MM.1S (cell line): Measurements from ENCODE around the gene DIP2B.

ENCODE experiments used
- DNase-seq: peaks from one replicate; pipeline ENCODE4 v3.0.0-alpha.2; 2015
- H2AFZ ChIP-seq: fragments of 300-600 bp; sonication (generic); 2 replicates; pipeline ENCODE4 v1.6.0; 2016; ENCODE audit warnings: antibody characterized with exemption, low read length
- H3F3A ChIP-seq: fragments of 300-600 bp; sonication (generic); 2 replicates; pipeline ENCODE4 v1.6.1; 2016; ENCODE audit warnings: mild to moderate bottlenecking, antibody characterized with exemption, low read length, moderate library complexity, mixed read lengths; ENCODE audit not compliant: insufficient read depth
- H3K27ac ChIP-seq: fragments of 300-600 bp; sonication (generic); 2 replicates; pipeline ENCODE4 v1.5.1; 2016; ENCODE audit warnings: mild to moderate bottlenecking, low read length
- H3K27me3 ChIP-seq: fragments of 300-600 bp; sonication (generic); replicated peaks from 2 replicates; pipeline ENCODE4 v1.6.0; 2016; ENCODE audit warnings: low read length; ENCODE audit not compliant: insufficient read depth
- H3K36me3 ChIP-seq: fragments of 300-600 bp; sonication (generic); replicated peaks from 2 replicates; pipeline ENCODE4 v1.6.1; 2016; ENCODE audit warnings: mild to moderate bottlenecking, low read length, mixed read lengths; ENCODE audit not compliant: insufficient read depth
- H3K4me1 ChIP-seq: fragments of 300-600 bp; sonication (generic); 2 replicates; pipeline ENCODE4 v1.6.1; 2016; ENCODE audit warnings: low read length, mixed read lengths
- H3K4me2 ChIP-seq: fragments of 300-600 bp; sonication (generic); 2 replicates; pipeline ENCODE4 v1.6.0; 2016; ENCODE audit warnings: low read depth, low read length
- H3K4me3 ChIP-seq: fragments of 300-600 bp; sonication (generic); 2 replicates; pipeline ENCODE4 v1.5.1; 2016; ENCODE audit warnings: low read length, mixed read lengths
- H3K79me2 ChIP-seq: fragments of 300-600 bp; sonication (generic); 2 replicates; pipeline ENCODE4 v1.6.1; 2016; ENCODE audit warnings: mixed run types, low read length, mixed read lengths
- H3K9ac ChIP-seq: fragments of 300-600 bp; sonication (generic); 2 replicates; pipeline ENCODE4 v1.6.1; 2016; ENCODE audit warnings: low read length, mixed read lengths
- H3K9me2 ChIP-seq: fragments of 300-600 bp; sonication (generic); replicated peaks from 2 replicates; pipeline ENCODE4 v1.6.1; 2016; ENCODE audit warnings: mild to moderate bottlenecking, low read length, mixed read lengths; ENCODE audit not compliant: insufficient read depth
- H3K9me3 ChIP-seq: fragments of 300-600 bp; sonication (generic); replicated peaks from 2 replicates; pipeline ENCODE4 v1.6.1; 2016; ENCODE audit warnings: mild to moderate bottlenecking, low read length, mixed read lengths; ENCODE audit not compliant: insufficient read depth
- H4K20me1 ChIP-seq: fragments of 300-600 bp; sonication (generic); 2 replicates; pipeline ENCODE4 v1.6.1; 2016; ENCODE audit warnings: mild to moderate bottlenecking, low read length, moderate library complexity, mixed read lengths; ENCODE audit not compliant: insufficient read depth
- CTCF ChIP-seq: fragments of 300-600 bp; sonication (generic); IDR thresholded peaks from 2 replicates; pipeline ENCODE4 v1.5.1; 2016; ENCODE audit warnings: antibody characterized with exemption, low read length, mixed read lengths
- EZH2 ChIP-seq: fragments of 300-600 bp; sonication (generic); optimal IDR thresholded peaks from 2 replicates; pipeline ENCODE3; 2017; ENCODE audit warnings: low read depth, mild to moderate bottlenecking, antibody characterized with exemption, low read length, mixed read lengths
- EZH2phosphoT487 ChIP-seq: fragments of 300-600 bp; sonication (generic); IDR thresholded peaks from 2 replicates; pipeline ENCODE4 v1.6.1; 2018; ENCODE audit warnings: antibody characterized with exemption, low read length

The DIP2B gene

DNA sequence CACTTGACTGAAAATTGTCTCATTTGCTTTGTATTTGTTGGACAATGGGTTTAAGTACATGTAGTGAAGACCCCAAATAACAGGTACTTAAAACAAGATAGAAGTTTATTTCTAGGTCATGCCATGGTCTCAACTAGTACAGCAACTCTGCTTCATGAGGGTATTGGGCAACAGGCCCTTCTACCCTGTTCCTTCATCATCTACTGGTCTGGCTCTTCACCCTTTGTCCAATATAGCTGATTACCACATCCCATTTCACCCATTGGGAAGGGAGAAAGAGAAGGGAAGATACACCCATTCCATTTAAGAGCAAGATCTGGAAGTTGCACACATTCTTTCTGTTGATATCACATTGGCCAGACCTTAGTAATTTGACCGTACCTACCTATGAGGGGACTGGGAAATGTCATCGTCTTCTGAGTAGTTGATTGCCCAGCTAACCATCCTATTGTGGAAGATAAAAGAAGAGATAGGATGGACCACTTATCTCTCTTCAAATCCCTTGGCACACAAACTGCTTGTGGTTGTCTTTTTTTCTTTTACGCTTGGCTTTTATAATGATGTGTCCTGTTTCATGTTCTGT is 104.6 kb downstream of the DIP2B start:
- Histone ChIP-seq H3F3A (no peaks in the 10 kb centered on the region), H3K9me3 (no peaks in the 10 kb centered on the region), H3K4me3 (no peak overlapping the region), H4K20me1 (no peaks in the 10 kb centered on the region), H3K9me2 (no peaks in the 10 kb centered on the region), H3K9ac (no peak overlapping the region), H3K79me2 (no peaks in the 10 kb centered on the region), H3K27me3 (no peaks in the 10 kb centered on the region), H3K4me2 (no peak overlapping the region), H3K27ac (no peak overlapping the region), H3K36me3 (no peaks in the 10 kb centered on the region), H2AFZ (no peak overlapping the region), H3K4me1 (no peaks in the 10 kb centered on the region)
- TF ChIP-seq EZH2, result no peak
- no peak for TF ChIP-seq EZH2phosphoT487
- TF ChIP-seq CTCF, result no peak
- DNase-seq, result no peak

- Histone ChIP-seq H3K27me3 (no peaks in the 10 kb centered on the region), H2AFZ (no peak overlapping the region), H3K4me3 (no peak overlapping the region), H3K36me3 (no peaks in the 10 kb centered on the region), H3K9me3 (no peaks in the 10 kb centered on the region), H3K79me2 (no peaks in the 10 kb centered on the region), H3F3A (no peaks in the 10 kb centered on the region), H3K9me2 (no peaks in the 10 kb centered on the region), H3K27ac (no peak overlapping the region), H3K4me2 (no peak overlapping the region), H3K4me1 (no peaks in the 10 kb centered on the region), H4K20me1 (no peaks in the 10 kb centered on the region), H3K9ac (no peak overlapping the region)
- DNase-seq, result no peak
- TF ChIP-seq CTCF (no peak), EZH2phosphoT487 (no peak), EZH2 (no peak)
Measured at GRCh38 chr12:50610171-50610570, 105.4 kb downstream of the DIP2B start.

- no peaks in the 10 kb centered on the region for H3K9me3 ChIP-seq
- no peaks in the 10 kb centered on the region for H3K4me1 ChIP-seq
Measured at GRCh38 chr12:50611021-50611744, 106.4 kb downstream of the DIP2B start.

More at GRCh38 chr12:50611021-50611744, 106.4 kb downstream of the DIP2B start:
- H2AFZ ChIP-seq, result no peak overlapping the region
- no peak overlapping the region for H3K4me3 ChIP-seq
- no peaks in the 10 kb centered on the region for H3F3A ChIP-seq
- H3K36me3 ChIP-seq, result no peaks in the 10 kb centered on the region
- DNase-seq, result no peak
- no peak overlapping the region for H3K4me2 ChIP-seq
- no peaks in the 10 kb centered on the region for H3K27me3 ChIP-seq
- H3K9me2 ChIP-seq, result no peaks in the 10 kb centered on the region
- no peaks in the 10 kb centered on the region for H4K20me1 ChIP-seq
- no peak overlapping the region for H3K27ac ChIP-seq
- no peak for TF ChIP-seq CTCF
- TF ChIP-seq EZH2phosphoT487, result no peak
- TF ChIP-seq EZH2, result no peak
- H3K79me2 ChIP-seq, result no peaks in the 10 kb centered on the region
- H3K9ac ChIP-seq, result no peak overlapping the region
